NB4 (cell line): ENCODE results near the gene KLRC4.

Experiments
- CTCF ChIP-seq: IDR thresholded peaks from one replicate; pipeline ENCODE4 v1.5.1; 2012; ENCODE audit warnings: low read depth, low read length
- POLR2A ChIP-seq: IDR thresholded peaks from 2 replicates; pipeline ENCODE4 v1.6.1; 2011; ENCODE audit warnings: mild to moderate bottlenecking; ENCODE audit not compliant: insufficient read length; ENCODE audit errors: extremely low read depth

GRCh38 chr12:10369557-10370415 lies 39.8 kb downstream of the KLRC4 start:
- TF ChIP-seq POLR2A (no peak), CTCF (no peak)
